ENCODE data around the gene RASGRP4. TPM values are rescaled to one million over a fixed set of nuclear protein-coding genes. Genes with fewer than 3 reads are reported as not detected.
"Not testable (repeated sequence)": the region's sequence is repeated elsewhere in the genome, so short reads cannot be mapped to it uniquely, and the experiment has no call there.

Gene RASGRP4
- total RNA-seq, 1 donor from 2014 or later = not detected

- H3K36me3 Mint-ChIP-seq = no peaks in the 10 kb centered on the region
- TF ChIP-seq CTCF (conservative IDR thresholded peaks at IDR 0.05) = no peak
- H3K4me1 Mint-ChIP-seq (ENCODE audit: unreplicated experiment) = peaks cover 13% of the 10 kb centered on the region
- H3K27me3 Mint-ChIP-seq = peaks cover 24% of the 10 kb centered on the region
- H3K9me3 Mint-ChIP-seq = no peaks in the 10 kb centered on the region
- no peak for DNase-seq (ENCODE audit: extremely low spot score, unreplicated experiment)
- H3K4me3 Mint-ChIP-seq = no peak overlapping the region
- H3K27ac Mint-ChIP-seq = no peak overlapping the region
Observed at GRCh38 chr19:38430931-38431330, 4.9 kb upstream of the RASGRP4 start.

GRCh38 chr19:38429811-38430156 lies 3.8 kb upstream of the RASGRP4 start:
- no peak for DNase-seq (ENCODE audit: extremely low spot score, unreplicated experiment)
- TF ChIP-seq CTCF (conservative IDR thresholded peaks at IDR 0.05) = no peak

GRCh38 chr19:38429055-38429810 lies 3.2 kb upstream of the RASGRP4 start:
- Mint-ChIP-seq H3K27ac (no peak overlapping the region), H3K4me1 (ENCODE audit: unreplicated experiment) (peaks cover 10% of the 10 kb centered on the region), H3K27me3 (peaks cover 21% of the 10 kb centered on the region), H3K4me3 (no peak overlapping the region), H3K36me3 (no peaks in the 10 kb centered on the region), H3K9me3 (no peaks in the 10 kb centered on the region)
- no peak for DNase-seq (ENCODE audit: extremely low spot score, unreplicated experiment)
- TF ChIP-seq CTCF (conservative IDR thresholded peaks at IDR 0.05) = no peak

More at GRCh38 chr19:38429811-38430156, 3.8 kb upstream of the RASGRP4 start:
- H3K4me1 Mint-ChIP-seq (ENCODE audit: unreplicated experiment) = peaks cover 13% of the 10 kb centered on the region
- H3K27me3 Mint-ChIP-seq = peaks cover 24% of the 10 kb centered on the region
- H3K4me3 Mint-ChIP-seq = no peak overlapping the region
- H3K27ac Mint-ChIP-seq = no peak overlapping the region
- no peaks in the 10 kb centered on the region for H3K36me3 Mint-ChIP-seq
- H3K9me3 Mint-ChIP-seq = no peaks in the 10 kb centered on the region

GRCh38 chr19:38427035-38427677 lies 1.1 kb upstream of the RASGRP4 start:
- H3K27me3 Mint-ChIP-seq = peaks cover 17% of the 10 kb centered on the region
- not testable (repeated sequence) for H3K9me3 Mint-ChIP-seq; H3K4me3 Mint-ChIP-seq; H3K27ac Mint-ChIP-seq; DNase-seq (ENCODE audit: extremely low spot score, unreplicated experiment); H3K4me1 Mint-ChIP-seq (ENCODE audit: unreplicated experiment); H3K36me3 Mint-ChIP-seq

GRCh38 chr19:38425222-38425809 lies 703 bp downstream of the RASGRP4 start:
- no peak for DNase-seq (ENCODE audit: extremely low spot score, unreplicated experiment)
- H3K27me3 Mint-ChIP-seq = peaks cover 20% of the 10 kb centered on the region
- H3K4me1 Mint-ChIP-seq (ENCODE audit: unreplicated experiment) = peaks cover 4% of the 10 kb centered on the region
- no peak overlapping the region for H3K4me3 Mint-ChIP-seq
- no peak overlapping the region for H3K27ac Mint-ChIP-seq
- TF ChIP-seq CTCF (conservative IDR thresholded peaks at IDR 0.05) = no peak
- no peaks in the 10 kb centered on the region for H3K36me3 Mint-ChIP-seq
- H3K9me3 Mint-ChIP-seq = no peaks in the 10 kb centered on the region

GRCh38 chr19:38424272-38424671 lies 1.7 kb downstream of the RASGRP4 start:
- H3K27me3 Mint-ChIP-seq = peaks cover 19% of the 10 kb centered on the region

More at GRCh38 chr19:38424272-38424671, 1.7 kb downstream of the RASGRP4 start:
- no peak overlapping the region for H3K4me3 Mint-ChIP-seq
- peaks cover 4% of the 10 kb centered on the region for H3K4me1 Mint-ChIP-seq (ENCODE audit: unreplicated experiment)
- DNase-seq (ENCODE audit: extremely low spot score, unreplicated experiment) = no peak
- TF ChIP-seq CTCF (conservative IDR thresholded peaks at IDR 0.05) = no peak
- no peaks in the 10 kb centered on the region for H3K9me3 Mint-ChIP-seq
- H3K36me3 Mint-ChIP-seq = no peaks in the 10 kb centered on the region
- H3K27ac Mint-ChIP-seq = no peak overlapping the region

Data from type B pancreatic cell (in vitro differentiated cells).